Hepatocyte (in vitro differentiated cells): ENCODE data around the gene CPS1. TPM values are rescaled to one million over a fixed set of nuclear protein-coding genes. Genes with fewer than 3 reads are reported as not detected.
A peak's percentile ranks its signal among the peaks of the same experiment; 100 is the strongest.

Experiments
- DNase-seq: peaks from one replicate; pipeline ENCODE4 v3.0.0-alpha.2; 2016; ENCODE audit warnings: low spot score
- H2AFZ ChIP-seq: fragments of 200-600 bp; sonication (generic); 2 replicates; pipeline ENCODE4 v1.6.0; 2016; ENCODE audit warnings: antibody characterized with exemption, mild to moderate bottlenecking
- H3K27ac ChIP-seq: fragments of 200-600 bp; sonication (generic); 2 replicates; pipeline ENCODE4 v1.5.1; 2016; ENCODE audit warnings: mild to moderate bottlenecking
- H3K27me3 ChIP-seq: fragments of 200-600 bp; sonication (generic); 2 replicates; pipeline ENCODE4 v1.6.1; 2016
- H3K36me3 ChIP-seq: fragments of 200-600 bp; sonication (generic); replicated peaks from 2 replicates; pipeline ENCODE4 v1.5.1; 2016; ENCODE audit warnings: low read depth; ENCODE audit not compliant: insufficient read depth
- H3K4me1 ChIP-seq: fragments of 200-600 bp; sonication (generic); 2 replicates; pipeline ENCODE4 v1.5.1; 2016; ENCODE audit warnings: mild to moderate bottlenecking, moderate library complexity; ENCODE audit not compliant: insufficient read depth
- H3K4me2 ChIP-seq: fragments of 200-600 bp; sonication (generic); 2 replicates; pipeline ENCODE4 v1.6.0; 2016
- H3K4me3 ChIP-seq: fragments of 200-600 bp; sonication (generic); 2 replicates; pipeline ENCODE4 v1.5.1; 2016; ENCODE audit warnings: mild to moderate bottlenecking
- H3K79me2 ChIP-seq: fragments of 200-600 bp; sonication (generic); 2 replicates; pipeline ENCODE4 v1.6.0; 2017; ENCODE audit warnings: mild to moderate bottlenecking
- H3K9me2 ChIP-seq: fragments of 200-600 bp; sonication (generic); replicated peaks from 2 replicates; pipeline ENCODE4 v1.6.0; 2017; ENCODE audit warnings: mild to moderate bottlenecking; ENCODE audit not compliant: insufficient read depth
- H3K9me3 ChIP-seq: fragments of 200-600 bp; sonication (generic); 2 replicates; pipeline ENCODE4 v1.5.1; 2016; ENCODE audit warnings: low read depth, mild to moderate bottlenecking
- H4K20me1 ChIP-seq: fragments of 200-600 bp; sonication (generic); 2 replicates; pipeline ENCODE4 v1.6.0; 2016; ENCODE audit warnings: mild to moderate bottlenecking; ENCODE audit not compliant: insufficient read depth, poor library complexity, severe bottlenecking
- EZH2 ChIP-seq: fragments of 200-600 bp; sonication (generic); IDR thresholded peaks from 2 replicates; pipeline ENCODE4 v1.6.1; 2016; ENCODE audit warnings: antibody characterized with exemption, mild to moderate bottlenecking, borderline replicate concordance
- EZH2phosphoT487 ChIP-seq: fragments of 200-600 bp; sonication (generic); IDR thresholded peaks from one replicate; pipeline ENCODE4 v1.6.1; 2018; ENCODE audit warnings: antibody characterized with exemption, mild to moderate bottlenecking, low read depth, moderate library complexity; ENCODE audit not compliant: unreplicated experiment, severe bottlenecking
- WGBS: methylation state at CpG from one replicate; pipeline ENCODE4 v1.1.6; 2016; ENCODE audit warnings: low lambda C conversion rate; ENCODE audit errors: missing lambda C conversion rate; 5-methylcytosine and 5-hydroxymethylcytosine counted together
- polyA plus RNA-seq: library from polyadenylated mRNA; unstranded; fragments of >200 nt; fragmentation: Nextera tagmentation; extraction: Ambion mirVana; gene quantifications from 2 replicates; pipeline ENCODE4 v1.2.1, GENCODE V29; 2016
- total RNA-seq: library from RNA; depleted of rRNA; stranded (reverse); fragments of >200 nt; gene quantifications from 2 replicates; pipeline ENCODE4 v1.2.3, GENCODE V29; 2014
- TF ChIP-seq, protein P1 (sequence below): fragments of 200-600 bp; sonication (generic); IDR thresholded peaks from 2 replicates; pipeline ENCODE4 v1.5.1; 2016; ENCODE audit warnings: antibody characterized with exemption, mild to moderate bottlenecking; ENCODE audit not compliant: poor library complexity

Gene CPS1
- total and polyA plus RNA-seq, 2 experiments from 2014 or later: 239 to 587 TPM

DNA sequence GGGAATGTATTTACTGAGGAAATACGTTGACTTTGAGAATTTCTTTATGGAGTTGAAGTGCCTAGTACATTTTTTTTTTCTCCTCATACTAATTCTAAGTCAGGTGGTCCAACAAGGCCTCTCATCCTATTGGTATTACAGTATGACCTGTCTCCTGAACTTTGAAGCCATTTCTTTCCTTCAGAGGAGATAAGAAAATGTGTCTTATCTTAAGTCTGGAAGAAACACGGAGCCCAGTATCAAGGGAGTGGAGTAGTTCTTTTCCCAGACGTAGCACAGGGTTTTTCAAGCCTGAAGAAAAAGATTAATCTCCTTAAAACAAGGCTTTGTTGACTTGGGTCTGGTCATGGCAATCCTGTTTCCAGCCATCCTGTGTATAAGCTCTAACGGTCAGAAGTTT lies 11.6 kb upstream of the CPS1 start:
- Histone ChIP-seq H3K4me1 (peaks cover 28% of the 10 kb centered on the region), H2AFZ (no peak overlapping the region), H3K27me3 (no peaks in the 10 kb centered on the region), H4K20me1 (no peaks in the 10 kb centered on the region), H3K9me2 (no peaks in the 10 kb centered on the region), H3K9me3 (no peaks in the 10 kb centered on the region), H3K36me3 (no peaks in the 10 kb centered on the region), H3K4me2 (peak overlapping the region; percentile 57), H3K27ac (peak overlapping the region; percentile 77), H3K4me3 (no peak overlapping the region), H3K79me2 (peaks cover 17% of the 10 kb centered on the region)
- peak; percentile 52 for DNase-seq
- no peak for TF ChIP-seq EZH2
- TF ChIP-seq EZH2phosphoT487: no peak
- TF ChIP-seq, protein P1, sequence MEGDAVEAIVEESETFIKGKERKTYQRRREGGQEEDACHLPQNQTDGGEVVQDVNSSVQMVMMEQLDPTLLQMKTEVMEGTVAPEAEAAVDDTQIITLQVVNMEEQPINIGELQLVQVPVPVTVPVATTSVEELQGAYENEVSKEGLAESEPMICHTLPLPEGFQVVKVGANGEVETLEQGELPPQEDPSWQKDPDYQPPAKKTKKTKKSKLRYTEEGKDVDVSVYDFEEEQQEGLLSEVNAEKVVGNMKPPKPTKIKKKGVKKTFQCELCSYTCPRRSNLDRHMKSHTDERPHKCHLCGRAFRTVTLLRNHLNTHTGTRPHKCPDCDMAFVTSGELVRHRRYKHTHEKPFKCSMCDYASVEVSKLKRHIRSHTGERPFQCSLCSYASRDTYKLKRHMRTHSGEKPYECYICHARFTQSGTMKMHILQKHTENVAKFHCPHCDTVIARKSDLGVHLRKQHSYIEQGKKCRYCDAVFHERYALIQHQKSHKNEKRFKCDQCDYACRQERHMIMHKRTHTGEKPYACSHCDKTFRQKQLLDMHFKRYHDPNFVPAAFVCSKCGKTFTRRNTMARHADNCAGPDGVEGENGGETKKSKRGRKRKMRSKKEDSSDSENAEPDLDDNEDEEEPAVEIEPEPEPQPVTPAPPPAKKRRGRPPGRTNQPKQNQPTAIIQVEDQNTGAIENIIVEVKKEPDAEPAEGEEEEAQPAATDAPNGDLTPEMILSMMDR: no peak
- WGBS: 17% methylated on average over 4 of the region's 4 CpGs

DNA sequence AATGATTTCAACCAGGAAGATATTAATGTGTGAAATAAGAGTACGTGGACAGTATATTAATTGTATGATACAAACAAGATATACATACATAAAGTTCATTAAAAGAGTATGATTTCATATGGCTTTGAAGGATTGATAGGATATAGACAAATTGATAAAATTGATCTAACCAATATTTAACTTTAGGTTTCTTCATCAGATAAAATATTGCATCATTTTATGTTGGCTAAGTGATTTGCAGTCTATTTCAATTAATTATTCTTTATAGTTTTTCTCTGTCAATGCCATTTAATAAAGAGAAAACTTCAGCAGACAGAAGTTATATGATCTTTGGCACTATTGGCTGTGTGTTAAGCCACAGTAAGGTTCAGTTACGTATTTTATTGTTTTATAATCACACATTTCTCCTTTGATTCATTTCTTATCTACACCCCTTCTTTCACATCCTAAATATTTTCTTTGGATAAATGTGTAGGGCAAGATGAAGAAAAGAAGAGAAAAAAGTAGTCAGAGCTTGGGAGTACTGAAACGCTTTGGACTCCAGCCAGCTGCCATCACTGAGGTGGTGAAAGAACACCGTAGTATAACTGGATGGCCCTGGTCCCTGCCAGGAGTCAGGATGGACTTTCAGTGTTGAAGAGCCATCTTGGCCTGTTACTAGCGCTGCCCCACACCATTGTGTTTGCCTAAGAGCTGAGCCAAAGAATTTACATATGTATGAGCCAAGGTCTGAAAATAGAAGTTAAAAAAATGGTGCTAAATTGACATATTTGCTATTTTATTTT lies 9.8 kb upstream of the CPS1 start:
- Histone ChIP-seq H3K36me3 (no peaks in the 10 kb centered on the region), H3K27ac (peak overlapping the region; percentile 77)
- TF ChIP-seq, protein P1: no peak
- TF ChIP-seq EZH2phosphoT487: no peak
- no peak for TF ChIP-seq EZH2

DNA sequence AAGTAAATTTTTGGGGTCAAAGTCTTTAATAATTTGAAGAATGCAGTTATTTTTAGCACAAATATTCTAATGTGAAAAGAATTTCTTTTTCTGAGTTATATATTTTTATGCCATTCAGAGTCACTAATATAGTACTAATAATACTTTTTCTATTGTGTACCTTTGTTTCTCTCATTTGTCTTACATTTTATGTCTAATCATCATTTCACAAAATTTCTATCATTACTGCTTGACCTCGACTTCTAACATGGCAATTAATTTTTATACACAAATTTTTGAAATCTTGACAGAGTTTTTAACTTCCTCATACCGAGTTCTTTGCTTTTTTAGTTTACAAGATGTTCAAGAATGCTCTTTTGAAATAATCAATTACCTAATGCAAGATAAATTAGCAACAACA lies 8.4 kb upstream of the CPS1 start:
- H3K4me3 ChIP-seq: no peak overlapping the region
- TF ChIP-seq, protein P1: no peak
- TF ChIP-seq EZH2phosphoT487: no peak
- no peak for TF ChIP-seq EZH2

More for the DNA sequence above, 9.8 kb upstream of the CPS1 start:
- 81% methylated on average over 5 of the region's 5 CpGs for WGBS
- H3K27me3 ChIP-seq: no peaks in the 10 kb centered on the region
- peak overlapping the region; percentile 57 for H3K4me2 ChIP-seq
- H4K20me1 ChIP-seq: no peaks in the 10 kb centered on the region
- no peak overlapping the region for H2AFZ ChIP-seq
- H3K79me2 ChIP-seq: peaks cover 17% of the 10 kb centered on the region
- H3K9me3 ChIP-seq: no peaks in the 10 kb centered on the region
- H3K4me1 ChIP-seq: peaks cover 13% of the 10 kb centered on the region
- H3K4me3 ChIP-seq: peak overlapping the region; percentile 10
- H3K9me2 ChIP-seq: no peaks in the 10 kb centered on the region
- DNase-seq: peak; percentile 51

More for the DNA sequence above, 8.4 kb upstream of the CPS1 start:
- DNase-seq: no peak
- H2AFZ ChIP-seq: no peak overlapping the region
- no peaks in the 10 kb centered on the region for H3K9me3 ChIP-seq
- H3K27me3 ChIP-seq: no peaks in the 10 kb centered on the region
- peaks cover 17% of the 10 kb centered on the region for H3K79me2 ChIP-seq
- peaks cover 6% of the 10 kb centered on the region for H3K4me1 ChIP-seq
- 84% methylated on average over 2 of the region's 2 CpGs for WGBS
- peak overlapping the region; percentile 77 for H3K27ac ChIP-seq
- no peaks in the 10 kb centered on the region for H4K20me1 ChIP-seq
- H3K4me2 ChIP-seq: peak overlapping the region; percentile 57
- H3K36me3 ChIP-seq: no peaks in the 10 kb centered on the region
- H3K9me2 ChIP-seq: no peaks in the 10 kb centered on the region
